Measurements from ENCODE around the gene NRG3. TPM values are rescaled to one million over a fixed set of nuclear protein-coding genes. Genes with fewer than 3 reads are reported as not detected.

The NRG3 gene
- total and polyA plus RNA-seq, 12 donors, result 0.46 to 3.8 (median 1.3) TPM

DNA sequence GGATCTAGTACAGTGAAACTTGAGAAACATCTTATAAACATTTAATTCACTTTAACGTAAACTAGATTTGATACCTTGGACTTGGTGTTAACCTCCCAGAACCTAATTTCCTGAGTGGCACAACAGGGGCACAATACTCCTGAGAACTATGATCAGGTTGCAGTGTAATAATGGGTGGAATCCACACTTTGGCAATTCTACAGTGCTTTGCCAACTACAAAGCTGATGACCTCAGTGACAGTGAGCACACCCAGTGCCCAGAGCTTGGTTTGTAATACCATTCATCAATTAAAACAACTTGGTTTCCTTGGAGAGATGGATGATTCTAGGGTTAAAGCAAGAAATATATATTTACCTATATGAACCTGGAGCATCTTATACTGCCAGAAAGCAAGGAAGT lies 379.2 kb downstream of the NRG3 start:
- no peaks in the 10 kb centered on the region for H3K36me3 ChIP-seq (replicated peaks in 1 of 2)
- no peak for DNase-seq
- H3K9me3 ChIP-seq (replicated peaks in 1 of 3), result no peaks in the 10 kb centered on the region
- intact Hi-C loops (cut with DNase I), result no loop called here
- no peaks in the 10 kb centered on the region for H3K4me1 ChIP-seq (replicated peaks in 1 of 2)
- no peak for TF ChIP-seq POLR2A (IDR thresholded peaks at IDR 0.05)
- TF ChIP-seq, protein P1, sequence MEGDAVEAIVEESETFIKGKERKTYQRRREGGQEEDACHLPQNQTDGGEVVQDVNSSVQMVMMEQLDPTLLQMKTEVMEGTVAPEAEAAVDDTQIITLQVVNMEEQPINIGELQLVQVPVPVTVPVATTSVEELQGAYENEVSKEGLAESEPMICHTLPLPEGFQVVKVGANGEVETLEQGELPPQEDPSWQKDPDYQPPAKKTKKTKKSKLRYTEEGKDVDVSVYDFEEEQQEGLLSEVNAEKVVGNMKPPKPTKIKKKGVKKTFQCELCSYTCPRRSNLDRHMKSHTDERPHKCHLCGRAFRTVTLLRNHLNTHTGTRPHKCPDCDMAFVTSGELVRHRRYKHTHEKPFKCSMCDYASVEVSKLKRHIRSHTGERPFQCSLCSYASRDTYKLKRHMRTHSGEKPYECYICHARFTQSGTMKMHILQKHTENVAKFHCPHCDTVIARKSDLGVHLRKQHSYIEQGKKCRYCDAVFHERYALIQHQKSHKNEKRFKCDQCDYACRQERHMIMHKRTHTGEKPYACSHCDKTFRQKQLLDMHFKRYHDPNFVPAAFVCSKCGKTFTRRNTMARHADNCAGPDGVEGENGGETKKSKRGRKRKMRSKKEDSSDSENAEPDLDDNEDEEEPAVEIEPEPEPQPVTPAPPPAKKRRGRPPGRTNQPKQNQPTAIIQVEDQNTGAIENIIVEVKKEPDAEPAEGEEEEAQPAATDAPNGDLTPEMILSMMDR (IDR thresholded peaks at IDR 0.05), result no peak
- no peaks in the 10 kb centered on the region for H3K27me3 ChIP-seq
- 80 to 95% (median 90%) methylated on average over 1 of the region's 1 CpG for WGBS, 4 donors
- no peak overlapping the region for H3K4me3 ChIP-seq
- H3K27ac ChIP-seq, result no peak overlapping the region

DNA sequence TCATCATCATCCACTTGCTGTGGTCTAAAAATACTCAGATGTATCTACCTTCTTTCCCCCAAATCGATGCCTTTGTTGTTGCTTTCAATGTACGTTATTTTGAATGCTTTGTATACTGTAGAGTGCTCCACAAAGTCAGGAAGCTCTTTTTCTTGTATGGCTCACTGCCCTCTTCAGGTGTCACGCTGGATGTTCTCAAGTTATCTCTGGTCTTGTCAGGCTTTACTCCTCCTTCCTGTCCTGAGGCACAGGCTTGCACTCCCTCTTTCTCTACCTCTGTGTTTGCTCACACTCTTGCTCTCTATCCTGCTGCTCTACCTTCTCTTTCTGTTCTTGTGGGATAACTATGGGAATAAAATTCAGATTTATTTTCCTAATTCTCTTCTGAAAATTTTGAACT lies 381.3 kb downstream of the NRG3 start:
- no peak overlapping the region for H3K27ac ChIP-seq

DNA sequence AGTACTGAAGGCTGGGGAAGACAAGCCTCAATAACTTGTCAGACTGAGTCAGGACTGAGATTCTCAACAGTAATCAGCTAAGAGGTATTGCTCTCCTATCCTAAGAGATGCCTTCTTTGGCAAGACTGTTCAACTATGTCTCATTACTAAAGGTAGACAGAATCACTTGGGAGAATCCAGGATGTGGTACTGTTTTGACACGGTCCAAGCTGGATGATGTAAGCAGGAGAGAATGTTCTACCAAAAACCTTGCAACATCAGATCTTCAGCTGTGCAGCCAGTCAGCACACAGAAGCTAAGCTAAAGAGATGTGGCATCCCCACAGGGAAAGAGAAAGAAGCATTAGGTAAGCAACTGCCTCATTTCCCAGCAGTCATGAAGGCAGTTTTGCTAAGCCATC lies 391.4 kb downstream of the NRG3 start:
- intact Hi-C loops (cut with DNase I), result no loop called here
- TF ChIP-seq POLR2A (IDR thresholded peaks at IDR 0.05), result no peak
- TF ChIP-seq, protein P1 (IDR thresholded peaks at IDR 0.05), result no peak

More for the DNA sequence above, 381.3 kb downstream of the NRG3 start:
- H3K36me3 ChIP-seq (replicated peaks in 1 of 2), result no peaks in the 10 kb centered on the region
- no peaks in the 10 kb centered on the region for H3K9me3 ChIP-seq (replicated peaks in 1 of 3)
- no peak for DNase-seq
- H3K4me1 ChIP-seq (replicated peaks in 1 of 2), result no peaks in the 10 kb centered on the region
- no peak overlapping the region for H3K4me3 ChIP-seq
- intact Hi-C loops (cut with DNase I), result no loop called here
- H3K27me3 ChIP-seq, result no peaks in the 10 kb centered on the region
- TF ChIP-seq, protein P1 (IDR thresholded peaks at IDR 0.05), result no peak
- 75 to 83% (median 78%) methylated on average over 3 of the region's 3 CpGs for WGBS, 4 donors

DNA sequence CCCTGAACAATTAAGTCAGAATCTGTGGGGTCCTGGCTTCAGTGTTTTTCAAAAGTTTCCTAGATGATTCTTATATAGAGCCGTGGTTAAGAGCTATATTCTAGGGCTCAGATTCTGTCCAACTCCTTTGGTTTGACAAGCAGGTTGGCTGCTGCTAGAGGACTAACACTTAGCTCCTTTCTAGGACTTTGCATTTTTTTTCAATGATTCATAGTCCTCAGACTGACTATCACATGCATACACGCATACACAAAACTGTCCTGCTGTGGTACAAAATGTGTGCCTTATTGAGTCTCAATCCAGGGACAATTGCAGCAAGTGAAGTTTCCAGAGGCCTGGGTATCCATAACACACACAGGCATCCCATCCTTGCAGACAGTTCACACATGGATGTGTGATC lies 392.0 kb downstream of the NRG3 start:
- no peak for TF ChIP-seq POLR2A (IDR thresholded peaks at IDR 0.05)
- TF ChIP-seq, protein P1 (IDR thresholded peaks at IDR 0.05), result no peak
- H3K4me1 ChIP-seq (replicated peaks in 1 of 2), result no peaks in the 10 kb centered on the region
- no peaks in the 10 kb centered on the region for H3K36me3 ChIP-seq (replicated peaks in 1 of 2)
- H3K4me3 ChIP-seq, result no peak overlapping the region
- H3K27ac ChIP-seq, result no peak overlapping the region
- WGBS, 4 donors, result 73 to 87% (median 80%) methylated on average over 2 of the region's 2 CpGs
- intact Hi-C loops (cut with DNase I), result no loop called here
- H3K27me3 ChIP-seq, result no peaks in the 10 kb centered on the region
- peaks cover 0 to 5% (median 0%) of the 10 kb centered on the region in 3 donors for H3K9me3 ChIP-seq (replicated peaks in 1 of 3)
- DNase-seq, result no peak

More for the DNA sequence above, 391.4 kb downstream of the NRG3 start:
- H3K4me3 ChIP-seq, result no peak overlapping the region
- H3K4me1 ChIP-seq (replicated peaks in 1 of 2), result no peaks in the 10 kb centered on the region
- no peak for DNase-seq
- H3K27ac ChIP-seq, result no peak overlapping the region
- no peaks in the 10 kb centered on the region for H3K36me3 ChIP-seq (replicated peaks in 1 of 2)
- 65 to 80% (median 74%) methylated on average over 1 of the region's 1 CpG for WGBS, 4 donors
- H3K9me3 ChIP-seq (replicated peaks in 1 of 3), result peaks cover 0 to 5% (median 0%) of the 10 kb centered on the region in 3 donors
- H3K27me3 ChIP-seq, result no peaks in the 10 kb centered on the region
